Thoracic aorta (tissue), 2 donors: ENCODE measurements around the gene JAM2. TPM values are rescaled to one million over a fixed set of nuclear protein-coding genes. Genes with fewer than 3 reads are reported as not detected.
A peak's percentile ranks its signal among the peaks of the same experiment; 100 is the strongest.

Experiments used
- ATAC-seq: fragments of 150-250 bp; one replicate; pipeline ENCODE4 v1.8.0; 2017; ENCODE audit warnings: low read depth; ENCODE audit not compliant: insufficient number of reproducible peaks, low FRiP score
- DNase-seq: peaks from one replicate; pipeline ENCODE4 v3.0.0-alpha.2; 2020; ENCODE audit warnings: low spot score
- H3K27ac ChIP-seq, 2 donors: fragments of 200-600 bp; sonication (generic); 1 replicate in 1 of 2; 2 replicates in 1 of 2; pipeline ENCODE4 v1.5.1; 2016; ENCODE audit warnings: mild to moderate bottlenecking in 2 of 2, moderate library complexity in 2 of 2
- H3K27me3 ChIP-seq: fragments of 200-600 bp; sonication (generic); replicated peaks from 2 replicates; pipeline ENCODE4 v1.6.0; 2016; ENCODE audit warnings: mild to moderate bottlenecking; ENCODE audit not compliant: insufficient read depth
- H3K36me3 ChIP-seq: fragments of 200-600 bp; sonication (generic); one replicate; pipeline ENCODE4 v1.5.1; 2016
- H3K4me1 ChIP-seq, 2 donors: fragments of 200-600 bp; sonication (generic); 1 replicate in 1 of 2; 2 replicates in 1 of 2; pipeline versions ENCODE4 v1.5.1 to v1.6.0; 2016; ENCODE audit warnings: low read depth in 2 of 2, mild to moderate bottlenecking in 1 of 2; ENCODE audit not compliant: control insufficient read depth in 1 of 2
- H3K4me3 ChIP-seq: fragments of 200-600 bp; sonication (generic); 2 replicates; pipeline ENCODE4 v1.5.1; 2016; ENCODE audit warnings: mild to moderate bottlenecking
- H3K9me3 ChIP-seq: fragments of 200-600 bp; sonication (generic); 2 replicates; pipeline ENCODE4 v1.5.1; 2016
- total RNA-seq, 2 donors: library from RNA; depleted of rRNA; stranded (reverse); fragments of >200 nt; gene quantifications; one replicate each; pipeline versions ENCODE4 v1.1.0 to v1.2.3, GENCODE V29; 2016
- TF ChIP-seq, protein P1 (sequence below): fragments of 200-600 bp; sonication (generic); IDR thresholded peaks from one replicate; pipeline ENCODE4 v1.5.1; 2019; ENCODE audit warnings: antibody characterized with exemption

Gene JAM2
- total RNA-seq, 2 donors from 2014 or later = 10.2 to 20.9 TPM

DNA sequence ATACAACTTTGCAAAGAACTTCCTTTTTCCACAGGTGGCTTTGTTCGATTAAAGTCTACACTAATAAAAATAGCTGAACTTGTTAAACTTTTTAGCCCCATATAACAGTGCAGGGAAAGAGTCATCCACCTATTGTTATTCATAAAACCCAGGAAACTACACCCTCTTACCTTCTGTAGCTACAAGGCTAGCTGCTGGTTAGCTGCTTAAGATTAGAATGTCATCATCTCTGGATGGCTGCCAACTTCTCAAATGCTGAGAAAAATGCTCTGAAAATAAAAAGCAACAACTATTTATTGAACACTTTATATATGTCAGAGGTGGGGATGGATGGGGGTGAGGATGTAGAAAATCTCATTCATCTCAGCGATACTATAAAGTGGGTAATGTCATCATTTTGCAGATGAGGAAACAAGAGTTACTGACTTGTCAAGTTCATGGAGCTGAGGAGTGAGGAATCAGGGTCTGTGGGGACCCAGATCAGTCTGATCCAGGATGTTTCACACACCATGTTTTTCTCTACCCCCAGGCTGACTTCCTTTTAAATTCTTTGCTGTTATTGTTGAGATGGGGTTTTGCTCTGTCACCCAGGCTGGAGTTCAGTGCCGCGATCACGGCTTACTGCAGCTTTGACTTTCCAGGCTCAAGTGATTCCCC lies 78.6 kb downstream of the JAM2 start:
- TF ChIP-seq, protein P1, sequence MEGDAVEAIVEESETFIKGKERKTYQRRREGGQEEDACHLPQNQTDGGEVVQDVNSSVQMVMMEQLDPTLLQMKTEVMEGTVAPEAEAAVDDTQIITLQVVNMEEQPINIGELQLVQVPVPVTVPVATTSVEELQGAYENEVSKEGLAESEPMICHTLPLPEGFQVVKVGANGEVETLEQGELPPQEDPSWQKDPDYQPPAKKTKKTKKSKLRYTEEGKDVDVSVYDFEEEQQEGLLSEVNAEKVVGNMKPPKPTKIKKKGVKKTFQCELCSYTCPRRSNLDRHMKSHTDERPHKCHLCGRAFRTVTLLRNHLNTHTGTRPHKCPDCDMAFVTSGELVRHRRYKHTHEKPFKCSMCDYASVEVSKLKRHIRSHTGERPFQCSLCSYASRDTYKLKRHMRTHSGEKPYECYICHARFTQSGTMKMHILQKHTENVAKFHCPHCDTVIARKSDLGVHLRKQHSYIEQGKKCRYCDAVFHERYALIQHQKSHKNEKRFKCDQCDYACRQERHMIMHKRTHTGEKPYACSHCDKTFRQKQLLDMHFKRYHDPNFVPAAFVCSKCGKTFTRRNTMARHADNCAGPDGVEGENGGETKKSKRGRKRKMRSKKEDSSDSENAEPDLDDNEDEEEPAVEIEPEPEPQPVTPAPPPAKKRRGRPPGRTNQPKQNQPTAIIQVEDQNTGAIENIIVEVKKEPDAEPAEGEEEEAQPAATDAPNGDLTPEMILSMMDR = no peak
- H3K4me3 ChIP-seq = no peak overlapping the region
- no peak for DNase-seq
- H3K27me3 ChIP-seq = no peaks in the 10 kb centered on the region
- H3K4me1 ChIP-seq = no peaks in the 10 kb centered on the region
- no peak overlapping the region for H3K27ac ChIP-seq
- no peaks in the 10 kb centered on the region for H3K9me3 ChIP-seq
- ATAC-seq = peak; percentile 6
- H3K36me3 ChIP-seq = peaks cover 3% of the 10 kb centered on the region

DNA sequence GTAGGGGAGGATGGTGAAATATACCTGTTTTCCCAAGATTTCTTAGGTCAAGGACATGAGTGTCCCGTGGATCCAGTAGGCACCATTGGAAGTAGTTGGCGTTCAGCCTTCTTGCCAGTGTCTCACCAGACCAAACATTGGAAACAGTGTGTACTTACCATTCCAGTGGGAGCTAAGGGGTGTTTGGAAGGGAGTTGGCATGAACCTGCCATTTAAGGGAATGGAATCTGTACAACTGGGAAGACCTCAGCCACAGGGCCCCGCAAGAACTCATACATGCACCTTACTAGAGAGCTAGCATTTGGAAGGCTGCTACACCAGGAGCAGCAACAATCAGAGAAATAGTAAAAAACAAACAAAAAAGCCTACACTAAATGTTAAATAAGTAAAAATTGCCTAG lies 82.9 kb downstream of the JAM2 start:
- Histone ChIP-seq H3K4me3 (no peak overlapping the region), H3K9me3 (no peaks in the 10 kb centered on the region), H3K4me1 (no peaks in the 10 kb centered on the region), H3K36me3 (peaks cover 23% of the 10 kb centered on the region), H3K27me3 (no peaks in the 10 kb centered on the region), H3K27ac (no peak overlapping the region)
- TF ChIP-seq, protein P1 = no peak
- DNase-seq (no peak), ATAC-seq (no peak)

DNA sequence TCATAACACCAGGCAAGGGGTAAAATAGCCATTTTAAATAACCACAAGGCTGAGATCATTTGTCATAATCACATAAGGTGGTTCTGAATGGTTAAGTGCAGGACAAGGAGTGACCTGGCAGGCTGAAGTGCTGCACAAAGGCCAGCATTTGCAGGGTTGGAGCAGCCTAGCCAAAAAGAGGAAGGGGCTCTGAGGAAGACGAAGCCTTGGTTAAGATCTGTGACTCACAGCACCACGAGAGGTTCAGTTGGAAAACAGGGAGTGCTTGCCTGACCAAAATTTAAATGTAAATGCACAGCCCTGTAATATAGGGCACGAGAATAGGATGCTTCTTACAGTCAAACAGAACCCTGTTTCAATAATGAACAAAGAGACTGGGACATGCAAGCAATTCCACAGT lies 83.6 kb downstream of the JAM2 start:
- H3K4me1 ChIP-seq = no peaks in the 10 kb centered on the region
- ATAC-seq (no peak), DNase-seq (no peak)
- no peak overlapping the region for H3K27ac ChIP-seq
- H3K9me3 ChIP-seq = no peaks in the 10 kb centered on the region
- H3K4me3 ChIP-seq = no peak overlapping the region
- TF ChIP-seq, protein P1 = no peak
- H3K36me3 ChIP-seq = peaks cover 26% of the 10 kb centered on the region
- H3K27me3 ChIP-seq = no peaks in the 10 kb centered on the region

DNA sequence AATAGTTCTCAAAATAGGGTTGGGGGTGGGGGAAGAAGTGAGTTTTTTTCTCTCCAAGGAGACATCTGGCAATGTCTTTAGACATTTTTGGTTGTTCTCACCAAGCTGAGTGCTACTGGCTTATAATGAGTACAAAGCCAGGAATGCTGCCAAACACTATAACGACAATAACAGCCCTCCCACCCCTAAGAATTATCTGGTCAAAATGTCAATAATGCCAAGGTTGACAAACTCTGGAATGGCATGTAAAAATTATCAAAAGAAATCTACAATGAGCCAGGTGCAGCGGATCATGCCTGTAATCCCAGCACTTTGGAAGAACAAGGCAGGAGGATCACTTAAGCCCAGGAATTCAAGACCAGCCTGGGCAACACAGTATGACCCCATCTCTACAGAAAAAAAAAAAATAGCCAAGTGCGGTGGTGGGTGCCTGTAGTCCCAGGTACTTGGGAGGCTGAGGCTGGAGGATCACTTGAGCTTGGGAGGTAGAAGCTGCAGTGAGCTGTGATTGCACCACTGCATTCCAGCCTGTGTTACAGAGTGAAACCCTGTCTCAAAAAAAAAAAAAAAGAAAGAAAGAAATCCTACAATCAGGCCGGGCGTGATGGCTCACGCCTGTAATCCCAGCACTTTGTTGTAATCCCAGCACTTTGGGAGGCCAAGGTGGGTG lies 93.2 kb downstream of the JAM2 start:
- H3K4me3 ChIP-seq = no peak overlapping the region
- H3K4me1 ChIP-seq = peaks cover 20 to 33% of the 10 kb centered on the region in 2 donors
- peaks cover 26% of the 10 kb centered on the region for H3K36me3 ChIP-seq
- H3K9me3 ChIP-seq = no peaks in the 10 kb centered on the region
- no peak overlapping the region for H3K27ac ChIP-seq
- TF ChIP-seq, protein P1 = no peak
- H3K27me3 ChIP-seq = no peaks in the 10 kb centered on the region
- ATAC-seq (no peak), DNase-seq (no peak)

DNA sequence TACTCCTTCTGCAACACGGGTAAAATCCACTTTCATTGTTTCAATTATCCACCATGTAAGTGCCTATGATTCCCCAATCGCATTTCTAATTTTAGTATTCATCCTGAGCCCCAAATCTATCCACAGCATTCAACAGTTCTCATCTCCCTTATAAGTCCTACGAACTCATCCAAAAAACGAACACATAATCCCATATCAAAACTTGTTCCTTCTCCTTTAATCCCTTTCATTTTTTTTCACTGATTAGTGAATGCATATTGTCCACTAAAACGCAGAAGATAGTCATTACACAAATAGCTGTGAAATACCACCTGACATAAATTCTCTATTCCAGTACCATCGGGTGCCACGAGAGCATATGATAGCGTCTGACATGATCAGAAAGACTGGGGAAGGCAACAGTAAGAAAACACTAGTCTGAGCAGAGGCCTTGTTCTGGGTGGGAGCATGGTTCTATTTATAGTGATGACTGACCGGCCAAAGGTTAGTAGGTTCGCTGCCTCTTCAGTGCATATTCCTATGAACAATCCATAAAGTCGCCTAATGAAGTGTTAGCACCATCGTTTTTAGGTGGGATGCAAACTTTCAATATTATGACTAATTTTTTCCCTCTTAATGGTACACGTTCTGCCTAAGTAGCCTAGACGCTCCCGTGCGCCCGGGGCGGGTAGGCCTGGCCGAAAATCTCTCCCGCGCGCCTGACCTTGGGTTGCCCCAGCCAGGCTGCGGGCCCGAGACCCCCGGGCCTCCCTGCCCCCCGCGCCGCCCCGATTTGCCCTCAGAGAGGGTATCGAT lies 95.0 kb downstream of the JAM2 start:
- H3K27ac ChIP-seq = peak overlapping the region; percentile 93 to 98
- H3K36me3 ChIP-seq = peaks cover 11% of the 10 kb centered on the region
- peak overlapping the region; percentile 93 for H3K4me3 ChIP-seq
- ATAC-seq (no peak), DNase-seq (no peak)
- TF ChIP-seq, protein P1 = no peak
- H3K27me3 ChIP-seq = no peaks in the 10 kb centered on the region
- no peaks in the 10 kb centered on the region for H3K9me3 ChIP-seq
- peaks cover 20 to 35% of the 10 kb centered on the region in 2 donors for H3K4me1 ChIP-seq
